Measurements from ENCODE around the gene MARVELD3. TPM values are rescaled to one million over a fixed set of nuclear protein-coding genes. Genes with fewer than 3 reads are reported as not detected.

The MARVELD3 gene
- total and polyA plus RNA-seq, 2 of the 8 experiments (the other 6 are each of a cell fraction or from before 2014, with no cell fraction given), result 18.0 to 34.8 TPM

DNA sequence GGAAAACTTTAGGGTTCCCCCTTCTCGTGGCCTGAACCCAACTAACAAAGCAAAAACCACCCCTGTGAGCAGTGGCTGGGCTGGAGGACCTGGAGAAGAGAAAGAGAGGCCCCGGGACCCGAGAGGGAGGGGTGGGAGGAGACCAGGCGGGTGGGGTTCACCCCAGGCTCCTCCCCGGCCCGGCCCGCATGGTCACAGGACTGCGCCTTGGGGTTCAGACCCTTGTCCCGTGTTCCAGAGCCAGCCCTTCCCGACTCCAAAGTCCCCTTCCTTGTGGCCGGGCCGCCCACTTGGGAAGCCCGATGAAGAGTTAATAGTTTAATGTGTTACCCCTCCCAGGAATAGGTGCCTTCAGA lies 852 bp downstream of the MARVELD3 start (continued):
- TF ChIP-seq, protein P1, sequence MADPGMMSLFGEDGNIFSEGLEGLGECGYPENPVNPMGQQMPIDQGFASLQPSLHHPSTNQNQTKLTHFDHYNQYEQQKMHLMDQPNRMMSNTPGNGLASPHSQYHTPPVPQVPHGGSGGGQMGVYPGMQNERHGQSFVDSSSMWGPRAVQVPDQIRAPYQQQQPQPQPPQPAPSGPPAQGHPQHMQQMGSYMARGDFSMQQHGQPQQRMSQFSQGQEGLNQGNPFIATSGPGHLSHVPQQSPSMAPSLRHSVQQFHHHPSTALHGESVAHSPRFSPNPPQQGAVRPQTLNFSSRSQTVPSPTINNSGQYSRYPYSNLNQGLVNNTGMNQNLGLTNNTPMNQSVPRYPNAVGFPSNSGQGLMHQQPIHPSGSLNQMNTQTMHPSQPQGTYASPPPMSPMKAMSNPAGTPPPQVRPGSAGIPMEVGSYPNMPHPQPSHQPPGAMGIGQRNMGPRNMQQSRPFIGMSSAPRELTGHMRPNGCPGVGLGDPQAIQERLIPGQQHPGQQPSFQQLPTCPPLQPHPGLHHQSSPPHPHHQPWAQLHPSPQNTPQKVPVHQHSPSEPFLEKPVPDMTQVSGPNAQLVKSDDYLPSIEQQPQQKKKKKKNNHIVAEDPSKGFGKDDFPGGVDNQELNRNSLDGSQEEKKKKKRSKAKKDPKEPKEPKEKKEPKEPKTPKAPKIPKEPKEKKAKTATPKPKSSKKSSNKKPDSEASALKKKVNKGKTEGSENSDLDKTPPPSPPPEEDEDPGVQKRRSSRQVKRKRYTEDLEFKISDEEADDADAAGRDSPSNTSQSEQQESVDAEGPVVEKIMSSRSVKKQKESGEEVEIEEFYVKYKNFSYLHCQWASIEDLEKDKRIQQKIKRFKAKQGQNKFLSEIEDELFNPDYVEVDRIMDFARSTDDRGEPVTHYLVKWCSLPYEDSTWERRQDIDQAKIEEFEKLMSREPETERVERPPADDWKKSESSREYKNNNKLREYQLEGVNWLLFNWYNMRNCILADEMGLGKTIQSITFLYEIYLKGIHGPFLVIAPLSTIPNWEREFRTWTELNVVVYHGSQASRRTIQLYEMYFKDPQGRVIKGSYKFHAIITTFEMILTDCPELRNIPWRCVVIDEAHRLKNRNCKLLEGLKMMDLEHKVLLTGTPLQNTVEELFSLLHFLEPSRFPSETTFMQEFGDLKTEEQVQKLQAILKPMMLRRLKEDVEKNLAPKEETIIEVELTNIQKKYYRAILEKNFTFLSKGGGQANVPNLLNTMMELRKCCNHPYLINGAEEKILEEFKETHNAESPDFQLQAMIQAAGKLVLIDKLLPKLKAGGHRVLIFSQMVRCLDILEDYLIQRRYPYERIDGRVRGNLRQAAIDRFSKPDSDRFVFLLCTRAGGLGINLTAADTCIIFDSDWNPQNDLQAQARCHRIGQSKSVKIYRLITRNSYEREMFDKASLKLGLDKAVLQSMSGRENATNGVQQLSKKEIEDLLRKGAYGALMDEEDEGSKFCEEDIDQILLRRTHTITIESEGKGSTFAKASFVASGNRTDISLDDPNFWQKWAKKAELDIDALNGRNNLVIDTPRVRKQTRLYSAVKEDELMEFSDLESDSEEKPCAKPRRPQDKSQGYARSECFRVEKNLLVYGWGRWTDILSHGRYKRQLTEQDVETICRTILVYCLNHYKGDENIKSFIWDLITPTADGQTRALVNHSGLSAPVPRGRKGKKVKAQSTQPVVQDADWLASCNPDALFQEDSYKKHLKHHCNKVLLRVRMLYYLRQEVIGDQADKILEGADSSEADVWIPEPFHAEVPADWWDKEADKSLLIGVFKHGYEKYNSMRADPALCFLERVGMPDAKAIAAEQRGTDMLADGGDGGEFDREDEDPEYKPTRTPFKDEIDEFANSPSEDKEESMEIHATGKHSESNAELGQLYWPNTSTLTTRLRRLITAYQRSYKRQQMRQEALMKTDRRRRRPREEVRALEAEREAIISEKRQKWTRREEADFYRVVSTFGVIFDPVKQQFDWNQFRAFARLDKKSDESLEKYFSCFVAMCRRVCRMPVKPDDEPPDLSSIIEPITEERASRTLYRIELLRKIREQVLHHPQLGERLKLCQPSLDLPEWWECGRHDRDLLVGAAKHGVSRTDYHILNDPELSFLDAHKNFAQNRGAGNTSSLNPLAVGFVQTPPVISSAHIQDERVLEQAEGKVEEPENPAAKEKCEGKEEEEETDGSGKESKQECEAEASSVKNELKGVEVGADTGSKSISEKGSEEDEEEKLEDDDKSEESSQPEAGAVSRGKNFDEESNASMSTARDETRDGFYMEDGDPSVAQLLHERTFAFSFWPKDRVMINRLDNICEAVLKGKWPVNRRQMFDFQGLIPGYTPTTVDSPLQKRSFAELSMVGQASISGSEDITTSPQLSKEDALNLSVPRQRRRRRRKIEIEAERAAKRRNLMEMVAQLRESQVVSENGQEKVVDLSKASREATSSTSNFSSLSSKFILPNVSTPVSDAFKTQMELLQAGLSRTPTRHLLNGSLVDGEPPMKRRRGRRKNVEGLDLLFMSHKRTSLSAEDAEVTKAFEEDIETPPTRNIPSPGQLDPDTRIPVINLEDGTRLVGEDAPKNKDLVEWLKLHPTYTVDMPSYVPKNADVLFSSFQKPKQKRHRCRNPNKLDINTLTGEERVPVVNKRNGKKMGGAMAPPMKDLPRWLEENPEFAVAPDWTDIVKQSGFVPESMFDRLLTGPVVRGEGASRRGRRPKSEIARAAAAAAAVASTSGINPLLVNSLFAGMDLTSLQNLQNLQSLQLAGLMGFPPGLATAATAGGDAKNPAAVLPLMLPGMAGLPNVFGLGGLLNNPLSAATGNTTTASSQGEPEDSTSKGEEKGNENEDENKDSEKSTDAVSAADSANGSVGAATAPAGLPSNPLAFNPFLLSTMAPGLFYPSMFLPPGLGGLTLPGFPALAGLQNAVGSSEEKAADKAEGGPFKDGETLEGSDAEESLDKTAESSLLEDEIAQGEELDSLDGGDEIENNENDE (IDR thresholded peaks at IDR 0.05; ENCODE audit: insufficient replicate concordance, low read length), result no peak
- TF ChIP-seq SIN3A (conservative IDR thresholded peaks at IDR 0.05 in 1 of 2, IDR thresholded peaks at IDR 0.05 in 1 of 2; ENCODE audit: low read depth in 1 of 2, low read length in 2 of 2) (no peak), POLR2A (IDR thresholded peaks at IDR 0.05; ENCODE audit: control extremely low read depth in 1 of 2, low read depth in 2 of 2, low read length in 2 of 2) (peak; percentile 44 to 45), ZNF274 (IDR thresholded peaks at IDR 0.05; ENCODE audit: borderline replicate concordance, extremely low read depth, low read length) (no peak), BRCA1 (IDR thresholded peaks at IDR 0.05; ENCODE audit: low read depth, low read length) (no peak), BCL11A (IDR thresholded peaks at IDR 0.05; ENCODE audit: low read depth in 2 of 2, low read length in 2 of 2) (no peak)

Data from H1 (cell line).